GM04503 (cell line): ENCODE measurements around the gene SMIM1.
"Not testable (repeated sequence)": the region's sequence is repeated elsewhere in the genome, so short reads cannot be mapped to it uniquely, and the experiment has no call there.

ENCODE experiments used
- DNase-seq: peaks from one replicate; pipeline ENCODE4 v3.0.0-alpha.2; 2012; ENCODE audit warnings: low read depth

SMIM1 gene

GRCh38 chr1:3796215-3797061 lies 23.9 kb downstream of the SMIM1 start, which contains the start of gene LRRC47:
Gene LRRC47 (minus strand): TSS chr1:3796498. CDS start chr1:3796476, 22 bp downstream.
- peak; percentile 46 for DNase-seq

DNA sequence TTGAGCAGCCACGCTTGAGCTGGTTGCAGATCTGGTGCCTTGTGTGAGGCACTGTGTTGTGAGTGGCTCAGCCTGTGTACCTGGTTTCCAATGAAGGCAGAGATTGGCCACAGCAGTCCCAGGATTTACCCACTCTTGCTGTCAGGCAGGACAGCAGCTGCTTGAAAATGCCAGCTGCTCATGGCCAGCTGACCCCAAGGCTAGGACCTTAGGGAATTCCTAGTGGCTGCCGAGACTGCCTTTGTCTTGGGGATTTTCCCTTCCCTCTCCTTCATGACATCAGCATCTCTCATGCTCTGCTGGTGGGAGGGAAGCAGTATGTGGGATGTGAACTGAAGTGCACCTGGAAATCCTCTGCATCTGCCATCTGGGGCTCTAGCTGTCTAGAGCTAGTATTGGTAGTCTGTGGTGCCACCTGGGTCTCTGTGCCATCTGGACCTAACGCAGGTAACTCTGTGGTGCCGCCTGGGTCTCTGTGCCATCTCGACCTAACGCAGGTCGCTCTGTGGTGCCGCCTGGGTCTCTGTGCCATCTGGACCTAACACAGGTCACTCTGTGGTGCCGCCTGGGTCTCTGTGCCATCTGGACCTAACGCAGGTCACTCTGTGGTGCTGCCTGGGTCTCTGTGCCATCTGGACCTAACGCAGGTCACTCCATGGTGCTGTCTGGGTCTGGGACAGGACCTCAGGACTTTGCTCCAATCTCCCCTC lies 27.6 kb downstream of the SMIM1 start:
- DNase-seq, result no peak

GRCh38 chr1:3800795-3801194 lies 28.2 kb downstream of the SMIM1 start:
- DNase-seq, result not testable (repeated sequence)

DNA sequence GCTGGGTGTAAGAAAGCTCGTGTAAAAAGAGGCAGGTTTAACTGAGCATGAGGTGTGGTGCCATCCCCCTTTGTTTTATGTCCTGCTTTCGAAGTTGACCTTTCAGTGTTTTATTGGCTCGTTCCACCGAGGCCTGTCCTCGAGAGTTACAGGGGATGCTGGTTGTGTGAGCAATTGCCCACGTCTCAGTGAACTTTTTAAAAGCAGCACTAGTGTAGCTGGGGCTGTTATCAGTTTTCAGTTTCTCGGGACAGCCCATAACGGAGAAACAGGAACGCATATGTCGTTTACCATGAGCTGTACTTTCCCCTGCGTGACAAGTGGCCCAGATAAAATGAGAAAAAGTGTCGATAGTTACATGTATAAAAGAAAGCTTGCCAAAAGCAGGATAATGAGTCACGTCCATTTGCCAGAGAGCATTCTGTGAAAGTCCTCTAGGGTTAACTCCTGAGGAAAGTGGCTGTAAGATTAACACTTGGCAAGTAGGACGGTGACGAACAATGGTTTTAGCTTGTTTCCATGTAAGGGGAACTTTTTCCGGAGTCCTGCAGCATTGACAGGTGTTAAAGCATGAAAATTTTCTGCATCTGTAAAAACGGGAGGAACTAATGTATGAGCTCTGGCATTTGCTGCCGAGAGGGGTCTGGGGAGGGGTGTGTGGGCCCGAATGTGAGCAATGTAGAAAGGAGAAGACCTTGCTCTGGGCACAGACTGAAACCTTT lies 31.5 kb downstream of the SMIM1 start:
- no peak for DNase-seq

DNA sequence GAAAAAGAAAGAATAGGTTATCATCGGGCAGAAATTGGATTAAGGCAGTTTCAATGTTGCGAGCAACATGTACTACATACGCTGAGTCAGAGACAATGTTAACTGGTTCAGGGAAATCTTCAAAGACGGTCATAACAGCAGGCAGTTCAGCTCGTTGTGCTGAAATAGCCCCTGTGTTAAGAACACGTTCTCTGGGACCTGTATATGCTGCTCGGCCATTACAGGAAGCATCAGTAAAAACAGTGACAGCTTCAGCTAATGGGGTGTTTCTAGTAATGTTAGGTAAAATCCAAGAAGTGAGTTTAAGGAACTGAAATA lies 32.0 kb downstream of the SMIM1 start:
- not testable (repeated sequence) for DNase-seq

DNA sequence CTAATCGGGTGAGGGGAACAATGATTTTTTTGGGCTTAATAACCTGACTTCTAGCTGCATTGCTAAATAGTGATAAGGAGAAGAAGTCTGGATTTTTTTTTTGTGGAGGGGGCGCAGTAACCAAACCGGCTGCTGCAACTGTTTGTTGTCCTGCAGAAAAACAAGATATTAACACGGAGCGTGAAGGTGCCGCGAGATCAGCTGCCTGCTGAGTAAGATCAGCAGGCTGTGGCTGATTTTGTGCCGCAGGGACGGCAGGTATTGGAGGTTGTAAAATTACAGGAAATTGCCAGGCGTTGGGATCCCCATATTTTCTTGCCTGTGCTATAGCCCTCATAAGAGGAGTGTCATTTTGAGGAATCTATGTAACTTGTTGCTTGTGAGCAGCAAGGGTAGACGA lies 32.5 kb downstream of the SMIM1 start:
- no peak for DNase-seq

- DNase-seq, result no peak
Measured at GRCh38 chr1:3807769-3808168, 35.2 kb downstream of the SMIM1 start.

GRCh38 chr1:3809680-3810079 lies 37.1 kb downstream of the SMIM1 start:
- no peak for DNase-seq

DNA sequence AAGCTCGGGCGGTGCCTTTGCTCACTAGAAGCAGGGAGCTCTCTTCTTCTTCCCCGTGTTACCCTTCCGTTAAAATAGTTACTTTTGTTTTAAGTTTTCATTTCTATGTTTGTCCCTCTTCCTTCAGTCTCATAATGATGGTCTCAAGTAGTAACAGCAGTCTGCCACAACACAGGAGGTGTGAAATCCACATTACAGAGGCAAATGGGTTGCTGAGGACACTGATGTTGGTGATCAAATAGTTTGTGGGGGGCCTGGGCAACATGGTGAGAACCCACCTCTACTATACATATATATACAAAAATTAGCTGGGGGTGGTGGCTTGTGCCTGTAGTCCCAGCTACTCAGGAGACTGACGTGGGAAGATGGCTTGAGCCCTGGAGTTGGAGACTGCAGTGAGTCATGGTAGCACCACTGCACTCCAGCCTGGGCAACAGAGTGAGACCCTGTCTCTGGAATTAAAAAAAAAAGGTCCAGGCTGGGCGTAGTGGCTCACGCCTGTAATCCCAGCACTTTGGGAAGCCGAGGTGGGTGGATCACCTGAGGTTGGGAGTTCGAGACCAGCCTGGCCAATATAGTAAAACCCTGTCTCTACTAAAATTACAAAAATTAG lies 37.7 kb downstream of the SMIM1 start:
- not testable (repeated sequence) for DNase-seq

GRCh38 chr1:3811595-3811911 lies 39.0 kb downstream of the SMIM1 start:
- DNase-seq, result no peak

DNA sequence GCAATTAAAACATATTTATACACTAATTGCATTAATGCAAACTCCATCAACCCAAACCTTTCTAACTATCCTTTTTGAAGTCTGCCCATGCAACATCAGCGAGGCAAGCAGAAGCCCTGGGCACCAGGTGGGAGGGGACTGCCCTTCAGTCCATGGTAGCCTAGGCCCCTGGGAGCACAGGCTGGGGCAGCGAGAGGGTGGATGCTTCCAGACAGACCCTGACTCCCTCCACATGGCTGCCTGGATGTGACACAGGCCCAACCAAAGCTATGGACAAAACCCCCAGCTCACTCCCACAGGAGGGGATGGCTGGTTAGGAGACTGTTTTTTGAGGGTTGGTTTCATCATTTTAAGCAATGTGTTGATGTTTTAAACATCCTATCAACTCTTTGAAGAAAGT lies 41.5 kb downstream of the SMIM1 start:
- DNase-seq, result no peak

DNA sequence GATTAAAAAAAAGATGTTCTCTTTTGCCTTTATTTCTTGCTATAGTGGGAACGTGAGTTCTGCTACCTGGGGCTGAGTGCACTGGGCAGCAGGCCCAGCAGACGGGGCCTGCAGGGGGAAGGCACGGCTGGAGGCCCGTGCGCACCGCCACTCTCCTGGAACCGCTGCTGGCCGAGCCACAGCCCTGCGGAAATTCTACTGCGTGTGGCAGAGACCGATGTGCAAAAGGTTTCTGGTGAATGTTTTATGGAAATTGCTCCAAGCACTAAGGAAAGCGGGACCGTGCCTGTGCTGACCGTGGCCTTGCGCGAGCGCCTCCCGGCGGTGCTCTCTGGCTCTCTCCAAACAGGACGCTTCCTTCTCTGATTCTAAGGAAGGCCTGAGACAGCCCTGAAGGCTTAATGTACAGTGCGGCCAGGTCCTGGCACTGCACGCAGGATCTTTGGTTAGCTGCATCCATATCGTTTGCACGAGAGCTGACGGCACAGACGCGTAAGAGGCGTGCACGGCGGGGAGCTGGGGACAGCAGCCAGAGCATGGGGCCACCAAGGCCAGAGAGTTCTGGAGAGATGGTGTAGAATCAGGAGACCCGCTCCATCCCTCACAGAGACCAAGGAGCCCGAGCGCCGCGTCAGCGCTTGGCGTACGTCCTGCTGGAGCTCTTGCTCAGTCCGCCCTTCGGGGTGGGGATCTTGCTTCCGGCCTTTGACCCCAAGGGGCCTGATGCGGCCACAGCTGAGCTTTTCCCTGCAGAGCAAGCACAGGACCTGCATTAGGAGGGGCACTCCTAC lies 42.4 kb downstream of the SMIM1 start:
- DNase-seq, result no peak

DNA sequence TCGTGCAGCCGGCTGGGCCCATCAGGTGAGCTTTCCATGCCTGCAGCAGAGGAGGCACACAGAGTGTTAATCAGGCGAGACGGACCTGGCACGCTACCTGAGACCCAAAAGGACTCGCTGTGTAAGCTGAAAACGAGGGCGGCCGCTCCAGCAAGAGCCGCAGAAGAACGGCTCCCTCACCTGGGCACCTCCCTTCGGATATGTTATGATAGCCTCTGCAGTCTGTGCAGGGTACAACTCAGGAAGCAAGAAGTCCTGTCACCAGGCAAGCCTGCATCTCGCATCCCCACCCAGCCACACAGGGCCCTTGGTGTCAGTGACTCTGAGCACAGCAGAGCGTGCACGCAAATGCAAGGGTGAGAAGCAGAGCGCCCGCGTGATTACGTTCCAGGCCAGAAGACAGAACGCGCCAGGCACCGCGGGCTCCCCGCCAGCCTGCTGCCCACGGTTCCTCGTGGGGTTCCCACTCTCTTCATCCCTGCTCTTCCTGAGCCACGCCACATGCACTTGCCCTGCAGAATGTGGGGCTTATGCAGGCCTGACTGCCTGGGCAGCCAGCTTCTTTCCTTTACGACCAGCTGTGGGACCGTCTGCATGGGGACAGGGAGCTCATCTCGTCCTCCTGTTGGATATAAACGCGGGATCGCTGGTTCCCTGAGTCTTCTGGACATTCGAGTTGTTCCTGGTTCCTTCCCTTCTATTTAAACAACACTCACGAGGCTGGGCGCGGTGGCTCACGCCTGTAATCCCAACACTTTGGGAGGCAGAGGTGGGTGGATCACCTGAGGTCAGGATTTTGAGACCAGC lies 44.0 kb downstream of the SMIM1 start:
- no peak for DNase-seq

DNA sequence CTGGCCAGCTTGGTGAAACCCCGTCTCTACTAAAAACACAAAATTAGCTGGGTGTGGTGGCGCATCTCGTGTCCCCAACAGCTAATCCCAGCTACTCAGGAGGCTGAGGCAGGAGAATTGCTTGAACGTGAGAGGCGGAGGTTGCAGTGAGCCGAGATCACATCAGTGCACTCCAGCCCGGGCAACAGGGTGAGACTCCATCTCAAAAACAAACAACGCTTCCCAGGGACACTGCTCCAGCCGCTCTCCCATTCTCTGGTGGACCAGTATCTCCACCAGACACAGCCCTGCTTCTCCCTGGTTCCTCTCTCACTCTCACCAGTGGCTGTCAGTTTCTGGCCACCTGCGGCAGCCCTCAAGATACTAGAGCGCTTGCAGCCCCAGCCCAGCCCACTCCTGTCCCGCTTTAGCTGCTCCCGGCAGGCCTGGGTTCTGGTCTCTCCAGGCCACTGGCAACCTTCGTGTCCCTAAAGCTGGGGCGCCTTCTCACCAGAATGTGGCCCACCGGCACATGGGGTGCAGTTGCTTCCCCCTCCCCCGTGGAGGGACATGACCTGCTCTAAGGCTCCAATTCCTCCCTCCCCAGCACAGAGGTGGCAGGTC lies 44.7 kb downstream of the SMIM1 start:
- no peak for DNase-seq

DNA sequence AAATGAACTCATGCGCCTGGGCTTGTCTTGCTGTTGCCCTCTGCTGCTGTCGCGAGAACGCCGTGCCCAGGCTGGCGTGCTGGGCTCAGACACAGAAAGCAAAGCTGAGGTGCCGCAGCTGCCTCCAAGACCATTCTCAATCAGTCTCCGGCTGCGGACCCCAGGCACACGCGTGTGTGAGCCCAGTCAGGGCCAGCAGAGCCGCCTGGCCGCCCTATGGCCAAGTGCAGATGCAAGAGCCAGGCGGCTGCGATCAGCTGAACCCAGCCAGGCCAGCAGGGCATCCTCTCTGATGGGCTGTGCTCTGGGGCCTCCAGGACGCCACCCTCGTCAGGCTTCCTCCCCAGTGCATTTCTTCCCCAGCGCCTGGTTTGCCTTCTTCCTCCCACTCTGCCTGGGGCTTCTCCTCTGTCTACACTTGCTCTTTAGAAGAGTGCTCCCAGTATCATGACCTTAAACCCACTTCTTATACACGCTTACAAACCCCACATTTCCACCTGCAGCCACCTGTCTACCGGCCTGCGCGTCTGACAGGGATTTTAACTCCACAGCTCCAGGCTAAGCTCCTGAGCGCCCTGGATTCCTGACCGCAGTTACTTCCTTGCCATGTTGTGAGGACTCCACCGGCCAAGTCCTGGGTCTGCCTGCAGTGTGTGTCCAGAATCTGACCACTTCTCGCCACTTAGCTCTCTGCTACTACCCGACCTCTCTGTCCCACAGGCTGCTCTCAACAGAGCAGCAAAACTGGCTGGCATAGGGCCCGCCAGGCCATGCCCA lies 45.5 kb downstream of the SMIM1 start:
- DNase-seq, result no peak

DNA sequence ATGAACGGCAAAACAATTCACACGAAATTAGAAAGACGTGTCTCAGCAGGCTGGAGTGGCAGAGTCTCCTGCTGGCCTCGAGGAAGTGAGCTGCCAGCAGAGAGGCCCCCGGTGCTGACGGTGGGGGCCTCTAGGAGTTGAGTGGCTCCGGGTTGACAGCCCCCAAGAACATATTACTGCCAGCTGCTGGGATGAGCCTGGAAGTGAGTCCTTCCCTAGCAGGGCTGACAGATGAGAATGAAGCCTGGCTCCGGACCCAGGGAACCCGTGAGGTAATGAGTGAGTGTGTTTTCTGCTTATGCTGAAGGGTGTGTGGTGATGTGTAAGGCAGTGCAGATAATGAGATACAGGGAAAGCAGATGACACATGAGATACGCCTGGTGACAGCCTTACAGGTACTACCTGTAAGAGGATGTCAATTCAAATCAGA lies 47.2 kb downstream of the SMIM1 start:
- no peak for DNase-seq

DNA sequence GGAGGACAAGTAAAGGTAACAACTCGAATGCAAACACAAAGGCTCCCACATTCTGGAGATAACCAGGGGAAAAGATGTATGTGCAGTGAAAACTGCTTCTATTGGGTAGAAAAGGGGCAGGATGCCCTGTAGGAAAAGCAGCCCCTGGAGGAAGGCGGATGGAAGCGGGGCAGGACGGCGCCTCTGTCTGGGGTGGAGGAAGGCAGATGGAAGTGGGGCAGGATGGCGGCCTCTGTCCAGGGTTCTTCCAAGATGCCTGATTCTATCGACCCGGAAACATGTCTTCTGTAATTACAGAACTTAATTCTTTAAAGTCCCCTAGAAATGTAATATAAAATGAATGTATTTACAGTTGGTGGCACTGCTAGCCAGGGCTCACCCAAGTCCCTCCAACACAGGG lies 47.8 kb downstream of the SMIM1 start:
- no peak for DNase-seq

- DNase-seq, result no peak
Measured at GRCh38 chr1:3821004-3821403, 48.5 kb downstream of the SMIM1 start.

- no peak for DNase-seq
Measured at GRCh38 chr1:3821447-3821846, 48.9 kb downstream of the SMIM1 start.

- no peak for DNase-seq
Measured at GRCh38 chr1:3821908-3822307, 49.4 kb downstream of the SMIM1 start.
